GM12878 (cell line): ENCODE measurements around the gene OR12D1. TPM values are rescaled to one million over a fixed set of nuclear protein-coding genes. Genes with fewer than 3 reads are reported as not detected.

Experiments used
- ATAC-seq: fragments of 200-7000 bp; cut with Tn5 transposase; 3 replicates; pipeline ENCODE4 v1.9.1; 2020; ENCODE audit warnings: mild to moderate bottlenecking, moderate library complexity
- BruUV-seq: library from RNA; stranded (reverse); fragments of 400-500 nt; replicated peaks from 2 replicates; lab custom pipeline; 2021; lab: Mats Ljungman, UMichigan
- CTCF ChIA-PET: fragments of 300-600 bp; sonication (Branson Sonifier 250); formaldehyde crosslinking; extraction: SDS; loops from one replicate; lab custom pipeline; 2021; ENCODE audit warnings: inconsistent platforms; lab: Yijun Ruan, JAX
- POLR2A ChIA-PET: fragments of 350-600 bp; formaldehyde crosslinking; extraction: SDS; loops from one replicate; lab custom pipeline; 2021; ENCODE audit warnings: inconsistent platforms; lab: Charles Lee
- RAD21 ChIA-PET: fragments of 300-600 bp; sonication (Branson Sonifier 250); formaldehyde crosslinking; loops from one replicate; lab custom pipeline; 2023; ENCODE audit warnings: antibody characterized with exemption; ENCODE audit not compliant: unreplicated experiment; lab: Charles Lee
- SMC1A ChIA-PET: fragments of 300-600 bp; sonication (Branson Sonifier 250); formaldehyde crosslinking; loops from one replicate; lab custom pipeline; 2023; ENCODE audit not compliant: unreplicated experiment, uncharacterized antibody; lab: Charles Lee
- DNase-seq: peaks from one replicate; pipeline ENCODE4 v3.0.0-alpha.2; 2011; ENCODE audit warnings: low read depth, low spot score
- FAIRE-seq: peaks from 3 replicates; lab custom pipeline; 2011; peaks lifted over from hg19 to GRCh38; lab: Jason Lieb, UNC
- H2AFZ ChIP-seq: 2 replicates; pipeline ENCODE4 v1.6.0; 2011; ENCODE audit warnings: low read depth, low read length, control low read depth; ENCODE audit not compliant: control insufficient read depth
- H3K27ac ChIP-seq: 2 replicates; pipeline ENCODE4 v1.5.1; 2011; ENCODE audit warnings: control low read depth; ENCODE audit not compliant: control insufficient read depth, insufficient read depth
- H3K27me3 ChIP-seq, 2 experiments: replicated peaks in 1 of 2; 2 replicates each; pipeline versions ENCODE4 v1.6.0 to v1.6.1; 2011; ENCODE audit warnings: low read length in 1 of 2; ENCODE audit not compliant: control insufficient read depth in 2 of 2, insufficient read depth in 2 of 2
- H3K36me3 ChIP-seq, 2 experiments: 2 replicates each; pipeline ENCODE4 v1.5.1; 2011; ENCODE audit warnings: low read length in 1 of 2; ENCODE audit not compliant: control insufficient read depth in 2 of 2, insufficient read depth in 2 of 2
- H3K4me1 ChIP-seq: 2 replicates; pipeline ENCODE4 v1.6.1; 2011; ENCODE audit warnings: mild to moderate bottlenecking, low read length, moderate library complexity, mixed read lengths; ENCODE audit not compliant: control insufficient read depth, insufficient read depth
- H3K4me2 ChIP-seq: 2 replicates; pipeline ENCODE4 v1.6.0; 2011; ENCODE audit warnings: control low read depth; ENCODE audit not compliant: control insufficient read depth, insufficient read depth
- H3K4me3 ChIP-seq: fragments of 200-600 bp; sonication (generic); 2 replicates; pipeline ENCODE4 v1.5.1; 2016
- H3K79me2 ChIP-seq: 2 replicates; pipeline ENCODE4 v1.6.0; 2011; ENCODE audit warnings: low read length; ENCODE audit not compliant: control insufficient read depth, insufficient read depth
- H3K9ac ChIP-seq: 2 replicates; pipeline ENCODE4 v1.8.0; 2011; ENCODE audit warnings: low read length, control low read depth, mixed read lengths; ENCODE audit not compliant: control insufficient read depth, insufficient read depth
- H3K9me3 ChIP-seq: replicated peaks from 3 replicates; pipeline ENCODE4 v1.5.1; 2011; ENCODE audit warnings: mild to moderate bottlenecking, low read length; ENCODE audit not compliant: control insufficient read depth, insufficient read depth
- H4K20me1 ChIP-seq: 2 replicates; pipeline ENCODE4 v1.6.0; 2011; ENCODE audit not compliant: control insufficient read depth, insufficient read depth
- CBX5 ChIP-seq: sonication (generic); IDR thresholded peaks from 2 replicates; pipeline ENCODE4 v1.6.1; 2016; ENCODE audit warnings: low read depth, moderate library complexity, mild to moderate bottlenecking, inconsistent platforms
- CEBPB ChIP-seq, 2 experiments: fragments of 150-350 bp in 1 of 2; IDR thresholded peaks; 2 replicates each; pipeline ENCODE4 v1.6.1; 2012 to 2014; ENCODE audit warnings: low read depth in 2 of 2, low read length in 2 of 2, borderline replicate concordance in 1 of 2, inconsistent platforms in 1 of 2
- CHD4 ChIP-seq: fragments of 200-600 bp; sonication (generic); IDR thresholded peaks from 2 replicates; pipeline ENCODE4 v1.6.1; 2016; ENCODE audit warnings: mild to moderate bottlenecking
- HDAC6 ChIP-seq: fragments of 200-600 bp; sonication (generic); IDR thresholded peaks from one replicate; pipeline ENCODE4 v1.8.0; 2017; ENCODE audit warnings: antibody characterized with exemption; ENCODE audit not compliant: unreplicated experiment
- IKZF2 ChIP-seq, 2 experiments: fragments of 450-650 bp; IDR thresholded peaks; 2 replicates each; pipeline ENCODE4 v1.6.1; 2017; ENCODE audit warnings: mild to moderate bottlenecking in 2 of 2, moderate library complexity in 2 of 2
- MLLT1 ChIP-seq: fragments of 450-650 bp; IDR thresholded peaks from 2 replicates; pipeline ENCODE4 v1.6.1; 2016; ENCODE audit warnings: mild to moderate bottlenecking
- NR2F1 ChIP-seq: fragments of 450-650 bp; conservative IDR thresholded peaks from 2 replicates; pipeline ENCODE4 v1.6.1; 2017; ENCODE audit warnings: mild to moderate bottlenecking
- SMARCA5 ChIP-seq: fragments of 450-650 bp; IDR thresholded peaks from 2 replicates; pipeline ENCODE4 v1.6.1; 2017; ENCODE audit warnings: mild to moderate bottlenecking
- SUZ12 ChIP-seq: fragments of 200-600 bp; sonication (generic); IDR thresholded peaks from one replicate; pipeline ENCODE4 v1.6.1; 2018; ENCODE audit warnings: antibody characterized with exemption, mild to moderate bottlenecking; ENCODE audit not compliant: unreplicated experiment
- TBL1XR1 ChIP-seq: IDR thresholded peaks from 2 replicates; pipeline ENCODE4 v1.6.1; 2012; ENCODE audit warnings: low read depth, low read length, improper control_type of control experiment
- ZNF274 ChIP-seq: IDR thresholded peaks from one replicate; pipeline ENCODE4 v1.8.0; 2011; ENCODE audit not compliant: insufficient read length, insufficient read depth
- ZNF592 ChIP-seq: fragments of 450-650 bp; IDR thresholded peaks from 2 replicates; pipeline ENCODE4 v1.6.1; 2017; ENCODE audit warnings: mild to moderate bottlenecking, moderate library complexity
- WGBS: methylation state at CpG from one replicate; pipeline ENCODE4 v1.1.6; 2016; ENCODE audit warnings: low lambda C conversion rate; ENCODE audit not compliant: insufficient replicate concordance, insufficient coverage; ENCODE audit errors: missing lambda C conversion rate; 5-methylcytosine and 5-hydroxymethylcytosine counted together
- in situ Hi-C: fragments of 300-500 bp; cut with MboI; formaldehyde crosslinking; loops from 9 replicates; pipeline ENCODE4 v1.14.3; 2018; ENCODE audit warnings: mixed read lengths
- intact Hi-C: fragments of 100-400 bp; cut with micrococcal nuclease; formaldehyde crosslinking; loops from one replicate; pipeline ENCODE4 v1.14.2; 2022; ENCODE audit not compliant: unreplicated experiment
- polyA plus RNA-seq, 11 experiments: library from polyadenylated mRNA; depleted of rRNA in 4 of 11; unstranded in 6 of 11; stranded (reverse) in 5 of 11; fragments of >200 nt; fragmentation: Nextera tagmentation in 4 of 11; fragmentation: Illumina TruSeq in 1 of 11; extraction: Ambion mirVana in 4 of 11; extraction: Trizol in 1 of 11; gene quantifications; 1 replicate in 1 of 11; 2 replicates in 10 of 11; pipeline versions ENCODE4 v1.2.1 to v1.2.3, GENCODE V29; 2011 to 2016; ENCODE audit warnings: inconsistent platforms in 2 of 11, missing spikeins in 2 of 11, low read depth in 1 of 11
- total RNA-seq, 4 experiments: library from RNA; depleted of rRNA in 3 of 4; stranded (reverse); fragments of >200 nt in 3 of 4; fragmentation: Illumina TruSeq in 1 of 4; extraction: Trizol in 1 of 4; gene quantifications; 2 replicates each; pipeline versions ENCODE4 v1.2.1 to v1.2.3, GENCODE V29; 2013 to 2021

Gene OR12D1
- total and polyA plus RNA-seq, 10 of the 15 experiments (the other 5 are each of a cell fraction or from before 2014, with no cell fraction given) = not detected

DNA sequence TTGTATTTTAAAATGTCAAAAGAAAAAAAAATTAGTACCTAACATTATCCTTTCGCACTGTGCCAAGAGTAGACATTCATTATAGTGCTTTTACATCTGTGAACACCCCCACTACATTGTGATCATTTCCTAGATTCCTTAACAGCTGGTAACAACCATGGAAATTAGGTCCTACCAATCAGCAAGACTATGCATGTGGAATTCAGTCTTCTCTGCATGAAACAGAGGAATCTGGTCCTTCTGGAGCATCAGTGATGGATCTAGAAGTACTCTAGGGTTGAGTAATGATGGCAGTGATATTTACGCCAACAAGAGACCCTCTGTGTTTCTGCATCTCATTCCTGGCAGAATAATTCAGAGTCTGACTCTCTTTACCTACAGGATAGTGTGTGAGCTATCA, 9.4 kb downstream of the OR12D1 start:
- FAIRE-seq = no peak
- SMC1A ChIA-PET = no interaction called here
- CTCF ChIA-PET = no interaction called here
- no peak overlapping the region for H3K4me2 ChIP-seq
- no peak overlapping the region for H3K27ac ChIP-seq
- no peaks in the 10 kb centered on the region for H3K36me3 ChIP-seq
- TF ChIP-seq NR2F1 = no peak
- TF ChIP-seq SMARCA5 = no peak
- no peak for TF ChIP-seq CHD4
- no peak for TF ChIP-seq CEBPB (IDR thresholded peaks at IDR 0.05; ENCODE audit: borderline replicate concordance in 1 of 2, low read depth in 2 of 2, low read length in 2 of 2)
- no peak for TF ChIP-seq HDAC6
- no peak for TF ChIP-seq SUZ12
- no peak for TF ChIP-seq MLLT1
- TF ChIP-seq TBL1XR1 = no peak
- TF ChIP-seq IKZF2 (IDR thresholded peaks at IDR 0.05) = no peak
- no peak for TF ChIP-seq CBX5
- no peak for TF ChIP-seq ZNF592
- no peak for TF ChIP-seq ZNF274
- no peaks in the 10 kb centered on the region for H3K9me3 ChIP-seq
- no peak for ATAC-seq
- H3K27me3 ChIP-seq = no peaks in the 10 kb centered on the region
- WGBS = 75% methylated on average over 2 of the region's 2 CpGs
- DNase-seq = no peak
- H3K79me2 ChIP-seq = no peaks in the 10 kb centered on the region
- H4K20me1 ChIP-seq = no peaks in the 10 kb centered on the region
- H3K4me1 ChIP-seq = no peaks in the 10 kb centered on the region
- intact Hi-C loops (no loop called here), in situ Hi-C loops (no loop called here)
- no peak overlapping the region for H2AFZ ChIP-seq
- H3K9ac ChIP-seq = no peak overlapping the region
- RAD21 ChIA-PET = no interaction called here
- H3K4me3 ChIP-seq = no peak overlapping the region
- POLR2A ChIA-PET = no interaction called here
- no TSS peak for BruUV-seq
